ENCODE results near the gene GSE1.

DNA sequence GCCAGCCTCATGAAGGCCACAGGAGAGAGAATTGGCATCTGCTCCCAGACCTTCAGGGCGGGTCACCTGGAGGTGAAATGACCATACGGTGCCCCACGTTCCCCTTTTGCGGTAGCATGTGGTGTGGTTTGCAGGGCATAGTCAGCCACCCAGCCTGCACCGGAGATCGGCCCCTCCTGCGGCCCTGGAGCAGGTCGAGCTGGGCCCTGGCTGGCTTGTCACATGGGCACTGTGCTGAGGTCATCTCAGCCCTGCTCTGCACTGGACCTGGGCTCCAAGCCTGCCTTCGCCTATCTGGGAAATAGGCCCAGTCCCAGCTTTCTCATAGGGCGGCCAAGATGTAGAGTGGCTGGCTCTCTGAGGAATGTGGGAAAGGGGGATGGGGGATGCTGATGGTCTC is 16.2 kb downstream of the GSE1 start:
- TF ChIP-seq POLR2A (IDR thresholded peaks at IDR 0.05; ENCODE audit: low read length) (no peak), GATA1 (IDR thresholded peaks at IDR 0.05; ENCODE audit: low read depth, low read length) (no peak)
